ENCODE data around the gene C2CD2. TPM values are rescaled to one million over a fixed set of nuclear protein-coding genes. Genes with fewer than 3 reads are reported as not detected.

The C2CD2 gene
- total and polyA plus RNA-seq, 2 of the 8 experiments (the other 6 are each of a cell fraction or from before 2014, with no cell fraction given): 10.4 to 13.0 TPM

- peaks cover 0 to 10% of the 10 kb centered on the region in 2 experiments; a peak in 2 of 4 replicates for H3K79me2 ChIP-seq (ENCODE audit: control insufficient read depth in 1 of 2, insufficient read depth in 2 of 2, low read length in 2 of 2)
- no peaks in the 10 kb centered on the region for H3K36me3 ChIP-seq (ENCODE audit: control insufficient read depth in 2 of 4, insufficient read depth in 4 of 4, low read length in 3 of 4)
- H3K27ac ChIP-seq (ENCODE audit: low read depth, low read length): no peak overlapping the region
- H2AFZ ChIP-seq (ENCODE audit: low read length): no peak overlapping the region
- H4K20me1 ChIP-seq (replicated peaks in 1 of 2; ENCODE audit: control insufficient read depth in 1 of 2, insufficient read depth in 2 of 2, low read length in 2 of 2): peaks cover 4 to 16% of the 10 kb centered on the region in 2 experiments
- H4K8ac ChIP-seq (ENCODE audit: extremely low read depth, insufficient read depth, low read length): peak overlapping the region; percentile 75
- no peak overlapping the region for H2BK120ac ChIP-seq (replicated peaks; ENCODE audit: low read depth, low read length)
- H3K27me3 ChIP-seq (replicated peaks in 1 of 4; ENCODE audit: control insufficient read depth in 3 of 4, extremely low read depth in 1 of 4, insufficient read depth in 3 of 4, low read length in 3 of 4): peaks cover 0 to 16% (median 13%) of the 10 kb centered on the region in 4 experiments; a peak in 6 of 7 replicates
- no peak overlapping the region for H4K5ac ChIP-seq (ENCODE audit: insufficient read length, low read depth, low read length)
- no peak overlapping the region for H3K23ac ChIP-seq (ENCODE audit: insufficient read length)
- H3K79me1 ChIP-seq (ENCODE audit: low read depth, low read length): no peaks in the 10 kb centered on the region; the same call in none of the 2 replicates
- no peak for FAIRE-seq
- no peak for DNase-seq (ENCODE audit: low read depth in 1 of 2, low spot score in 2 of 2)
- H3K9ac ChIP-seq (replicated peaks in 1 of 4; ENCODE audit: extremely low read depth in 1 of 4, low read depth in 3 of 4, low read length in 3 of 4): no peak overlapping the region
- peak overlapping the region; percentile 10 for H4K91ac ChIP-seq (replicated peaks; ENCODE audit: insufficient read length, low read length)
- H3K18ac ChIP-seq (ENCODE audit: extremely low read depth, low read length): no peak overlapping the region
- no peaks in the 10 kb centered on the region for H3K9me3 ChIP-seq (ENCODE audit: insufficient read depth in 2 of 2, low read depth in 1 of 2, low read length in 1 of 2)
- H3K4me2 ChIP-seq (ENCODE audit: insufficient read depth in 1 of 2, low read depth in 2 of 2, low read length in 2 of 2): peak overlapping the region; percentile 64 to 88; a peak in 2 of 4 replicates
- H3K56ac ChIP-seq (replicated peaks; ENCODE audit: insufficient read length, low read depth, low read length): no peak overlapping the region
- no peak for TF ChIP-seq TAF7 (optimal IDR thresholded peaks at IDR 0.05; ENCODE audit: borderline replicate concordance, low read depth, low read length)
- TF ChIP-seq SP1 (IDR thresholded peaks at IDR 0.05; ENCODE audit: low read depth, low read length): no peak
- TF ChIP-seq PHF8 (conservative IDR thresholded peaks at IDR 0.05; ENCODE audit: low read depth, low read length): no peak
- TF ChIP-seq SUZ12 (IDR thresholded peaks at IDR 0.05; ENCODE audit: low read length): no peak
- no peak for TF ChIP-seq NANOG (IDR thresholded peaks at IDR 0.05; ENCODE audit: insufficient read depth, low read depth, low read length, poor library complexity, severe bottlenecking)
- no peak for TF ChIP-seq RFX5 (IDR thresholded peaks at IDR 0.05; ENCODE audit: borderline replicate concordance, low read depth, low read length)
- no peak for TF ChIP-seq CTBP2 (IDR thresholded peaks at IDR 0.05; ENCODE audit: borderline replicate concordance, insufficient read depth, insufficient read length, low read length)
- no peak for TF ChIP-seq RBBP5 (IDR thresholded peaks at IDR 0.05; ENCODE audit: borderline replicate concordance, low read depth, low read length)
- TF ChIP-seq SP4 (IDR thresholded peaks at IDR 0.05; ENCODE audit: low read length): no peak
- no peak for TF ChIP-seq TBP (IDR thresholded peaks at IDR 0.05; ENCODE audit: low read depth, low read length)
- no peak for TF ChIP-seq SAP30 (IDR thresholded peaks at IDR 0.05; ENCODE audit: insufficient read depth, insufficient replicate concordance, low read length)
- H2BK15ac ChIP-seq (ENCODE audit: low read length): peak overlapping the region; percentile 36; the same call in 1 of the 2 replicates
- no peak overlapping the region for H3K14ac ChIP-seq (ENCODE audit: insufficient read length)
- H3K4ac ChIP-seq (replicated peaks; ENCODE audit: insufficient read length, low read depth, low read length): no peak overlapping the region
- H2BK12ac ChIP-seq (ENCODE audit: low read depth, low read length): no peak overlapping the region
- POLR2A ChIA-PET (ENCODE audit: partially characterized antibody): interaction anchor here (1.6 to 1.8 kb wide), 2 partner anchors 9 to 10 kb away, joined by 3 to 7 read pairs; no protein-coding TSS in a partner anchor
- WGBS, 2 experiments (ENCODE audit: extremely low coverage in 1 of 2, insufficient coverage in 1 of 2, insufficient read length in 1 of 2, insufficient replicate concordance in 2 of 2, low coverage in 1 of 2, low lambda C conversion rate in 2 of 2, missing lambda C conversion rate in 1 of 2): 92% methylated on average over 5 of the region's 5 CpGs; no CpG with 5 or more reads in 1 of the 2 experiments
- H2BK5ac ChIP-seq (ENCODE audit: low read depth, low read length): no peak overlapping the region
- peak overlapping the region in 1 of 4 experiments; percentile 79; a peak in 2 of 8 replicates for H3K4me3 ChIP-seq (ENCODE audit: extremely low read depth in 1 of 4, insufficient read depth in 2 of 4, low read depth in 3 of 4, low read length in 4 of 4)
- peaks cover 0 to 30% (median 22%) of the 10 kb centered on the region in 4 experiments; a peak in 6 of 7 replicates for H3K4me1 ChIP-seq (replicated peaks in 1 of 4; ENCODE audit: control insufficient read depth in 3 of 4, insufficient read depth in 4 of 4, low read length in 3 of 4)
- no peak overlapping the region for H2BK20ac ChIP-seq (ENCODE audit: low read length)
- CTCF ChIA-PET (ENCODE audit: partially characterized antibody): interaction anchor here (0.6 to 1.3 kb wide), 8 partner anchors 8 to 156 kb away, joined by 3 to 8 read pairs (median 3); no protein-coding TSS in a partner anchor
- H3K23me2 ChIP-seq (ENCODE audit: low read depth, low read length): peaks cover 22% of the 10 kb centered on the region; the same call in 1 of the 2 replicates
- no peak overlapping the region for H2AK5ac ChIP-seq (ENCODE audit: low read depth, low read length)
Measured at GRCh38 chr21:41951876-41952567, 1.8 kb downstream of the C2CD2 start.
